Endothelial cell of umbilical vein (primary cell): ENCODE results near the gene TFCP2. TPM values are rescaled to one million over a fixed set of nuclear protein-coding genes. Genes with fewer than 3 reads are reported as not detected.

ENCODE experiments used
- BruUV-seq: library from RNA; stranded (reverse); fragments of 400-500 nt; replicated peaks from 2 replicates; lab custom pipeline; 2021; lab: Mats Ljungman, UMichigan
- CTCF ChIA-PET: fragments of 300-600, 350-600 bp; sonication (Branson Sonifier 250); formaldehyde crosslinking; loops from one replicate; lab custom pipeline; 2021; ENCODE audit warnings: antibody characterized with exemption, inconsistent platforms; lab: Charles Lee
- POLR2A ChIA-PET: fragments of 300-600, 350-600 bp; sonication (Branson Sonifier 250); formaldehyde crosslinking; loops from one replicate; lab custom pipeline; 2021; ENCODE audit warnings: antibody characterized with exemption, inconsistent platforms; lab: Charles Lee
- DNase-seq: peaks from one replicate; pipeline ENCODE4 v3.0.0-alpha.2; 2011; ENCODE audit warnings: low read depth, low spot score
- FAIRE-seq: peaks from 2 replicates; lab custom pipeline; 2011; peaks lifted over from hg19 to GRCh38; lab: Jason Lieb, UNC
- H2AFZ ChIP-seq: 2 replicates; pipeline ENCODE4 v1.6.0; 2012; ENCODE audit warnings: low read depth, low read length, control low read depth, inconsistent platforms
- H3K27ac ChIP-seq: 2 replicates; pipeline ENCODE4 v1.5.1; 2011; ENCODE audit warnings: low read depth, mild to moderate bottlenecking, control low read depth, low read length, moderate library complexity; ENCODE audit not compliant: insufficient read depth
- H3K27me3 ChIP-seq, 2 experiments: 2 replicates each; pipeline versions ENCODE4 v1.6.0 to v1.6.1; 2011; ENCODE audit warnings: low read length in 2 of 2, mixed read lengths in 1 of 2; ENCODE audit not compliant: control insufficient read depth in 2 of 2, insufficient read depth in 2 of 2
- H3K36me3 ChIP-seq, 2 experiments: 2 replicates in 1 of 2; 3 replicates in 1 of 2; pipeline ENCODE4 v1.5.1; 2011; ENCODE audit warnings: low read length in 2 of 2, mild to moderate bottlenecking in 1 of 2, moderate library complexity in 1 of 2; ENCODE audit not compliant: control insufficient read depth in 2 of 2, insufficient read depth in 2 of 2; ENCODE audit errors: extremely low read depth in 1 of 2
- H3K4me1 ChIP-seq: 3 replicates; pipeline ENCODE4 v1.5.1; 2011; ENCODE audit warnings: mild to moderate bottlenecking, low read length; ENCODE audit not compliant: control insufficient read depth, insufficient read depth; ENCODE audit errors: extremely low read depth
- H3K4me2 ChIP-seq: 2 replicates; pipeline ENCODE4 v1.6.1; 2011; ENCODE audit warnings: low read length, control low read depth, mixed read lengths; ENCODE audit not compliant: insufficient read depth
- H3K4me3 ChIP-seq, 3 experiments: fragments of 200-600 bp in 1 of 3; sonication (generic), shearing (Covaris generic) in 1 of 3; replicated peaks in 1 of 3; 2 replicates each; pipeline ENCODE4 v1.5.1; 2011 to 2016; ENCODE audit warnings: control low read depth in 3 of 3, low read length in 3 of 3, mild to moderate bottlenecking in 2 of 3, inconsistent platforms in 1 of 3, low read depth in 1 of 3, moderate library complexity in 1 of 3; ENCODE audit not compliant: insufficient read depth in 1 of 3
- H3K79me2 ChIP-seq: 2 replicates; pipeline ENCODE4 v1.6.0; 2012; ENCODE audit warnings: low read length, inconsistent platforms; ENCODE audit not compliant: control insufficient read depth, insufficient read depth
- H3K9ac ChIP-seq: replicated peaks from 2 replicates; pipeline ENCODE3; 2011; ENCODE audit warnings: low read length, control low read depth; ENCODE audit not compliant: insufficient read depth; ENCODE audit errors: extremely low read depth
- H3K9me1 ChIP-seq: replicated peaks from 3 replicates; pipeline ENCODE4 v1.6.0; 2011; ENCODE audit warnings: mild to moderate bottlenecking, low read length; ENCODE audit not compliant: control insufficient read depth, insufficient read depth; ENCODE audit errors: extremely low read depth
- H3K9me3 ChIP-seq: replicated peaks from 2 replicates; pipeline ENCODE4 v1.5.1; 2012; ENCODE audit warnings: low read length, inconsistent platforms; ENCODE audit not compliant: control insufficient read depth, insufficient read depth
- H4K20me1 ChIP-seq: replicated peaks from 2 replicates; pipeline ENCODE3; 2011; ENCODE audit warnings: mild to moderate bottlenecking, low read length; ENCODE audit not compliant: control insufficient read depth, insufficient read depth; ENCODE audit errors: extremely low read depth
- EZH2 ChIP-seq: IDR thresholded peaks from 2 replicates; pipeline ENCODE4 v1.6.1; 2012; ENCODE audit warnings: borderline replicate concordance, low read depth, mild to moderate bottlenecking, moderate library complexity, low read length, inconsistent platforms; ENCODE audit not compliant: severe bottlenecking
- FOS ChIP-seq: IDR thresholded peaks from 2 replicates; pipeline ENCODE4 v1.6.1; 2011; ENCODE audit warnings: mild to moderate bottlenecking, low read length, moderate library complexity, borderline replicate concordance; ENCODE audit not compliant: insufficient read depth
- GATA2 ChIP-seq: IDR thresholded peaks from 2 replicates; pipeline ENCODE4 v1.7.0; 2011; ENCODE audit warnings: low read depth, mild to moderate bottlenecking, moderate library complexity, mixed read lengths, low read length; ENCODE audit not compliant: insufficient read length, insufficient read depth
- JUN ChIP-seq: IDR thresholded peaks from 2 replicates; pipeline ENCODE4 v1.6.1; 2011; ENCODE audit warnings: borderline replicate concordance, low read depth; ENCODE audit not compliant: insufficient read length, insufficient read depth
- MYC ChIP-seq: IDR thresholded peaks from one replicate; pipeline ENCODE4 v1.6.1; 2011; ENCODE audit warnings: mild to moderate bottlenecking, low read depth, low read length
- POLR2A ChIP-seq: IDR thresholded peaks from 2 replicates; pipeline ENCODE4 v1.6.1; 2012; ENCODE audit warnings: low read depth, mild to moderate bottlenecking, control low read depth, low read length
- POLR2AphosphoS5 ChIP-seq: IDR thresholded peaks from 2 replicates; pipeline ENCODE4 v1.6.1; 2012; ENCODE audit warnings: low read depth, mild to moderate bottlenecking, control low read depth, low read length, moderate library complexity; ENCODE audit not compliant: insufficient read depth
- dilution Hi-C: fragments of 300-500 bp; cut with MboI; formaldehyde crosslinking; loops from one replicate; pipeline ENCODE4 v1.15.0; 2019; ENCODE audit warnings: low sequenced_read_pairs; ENCODE audit not compliant: extremely low pct_ligation_motif_present
- intact Hi-C: fragments of 100-400 bp; cut with micrococcal nuclease; formaldehyde crosslinking; loops from one replicate; pipeline ENCODE4 v1.10.0; 2022
- polyA plus RNA-seq, 4 experiments: library from polyadenylated mRNA; depleted of rRNA in 3 of 4; stranded (reverse) in 3 of 4; unstranded in 1 of 4; fragments of >200 nt; gene quantifications; 2 replicates each; pipeline versions ENCODE4 v1.2.1 to v1.2.3, GENCODE V29; 2011 to 2012; ENCODE audit warnings: missing spikeins in 1 of 4
- total RNA-seq: library from RNA; stranded (reverse); gene quantifications from 2 replicates; pipeline ENCODE4 v1.2.3, GENCODE V29; 2021
- TF ChIP-seq, protein P1 (sequence below): IDR thresholded peaks from 2 replicates; pipeline ENCODE4 v1.6.1; 2011; ENCODE audit not compliant: insufficient read depth, insufficient read length
- TF ChIP-seq, protein P2 (sequence below), 2 donors: IDR thresholded peaks; 1 replicate in 1 of 2; 2 replicates in 1 of 2; pipeline ENCODE4 v1.5.1; 2011; ENCODE audit warnings: low read length in 2 of 2, mild to moderate bottlenecking in 2 of 2, moderate library complexity in 2 of 2, control low read depth in 1 of 2, inconsistent platforms in 1 of 2, low read depth in 1 of 2; ENCODE audit not compliant: insufficient read depth in 1 of 2; ENCODE audit errors: extremely low read depth in 1 of 2

Gene TFCP2
- total and polyA plus RNA-seq, 2 donors (not counting 3 experiments of a cell fraction or from before 2014, with no cell fraction given) = 10.2 to 28.6 TPM

GRCh38 chr12:51216642-51217041, 43.7 kb upstream of the TFCP2 start:
- POLR2A ChIA-PET = interaction anchor here (0.8 to 1.6 kb wide), 2 partner anchors 133 to 691 kb away, joined by 3 to 8 read pairs; partner anchors contain the start of gene CSRNP2
- Histone ChIP-seq H4K20me1 (no peaks in the 10 kb centered on the region), H2AFZ (peak overlapping the region; percentile 43), H3K27ac (no peak overlapping the region), H3K4me2 (peak overlapping the region; percentile 54), H3K9ac (no peak overlapping the region), H3K9me1 (no peaks in the 10 kb centered on the region), H3K9me3 (no peaks in the 10 kb centered on the region), H3K27me3 (no peaks in the 10 kb centered on the region), H3K4me3 (peak overlapping the region in 2 of 3 experiments; percentile 60 to 89), H3K36me3 (no peaks in the 10 kb centered on the region), H3K4me1 (peaks cover 16% of the 10 kb centered on the region), H3K79me2 (no peaks in the 10 kb centered on the region)
- CTCF ChIA-PET = interaction anchor here (0.9 to 2.4 kb wide), 8 partner anchors 12 to 125 kb away, joined by 3 to 27 read pairs (median 6); partner anchors contain the start of gene SMAGP
- BruUV-seq = no TSS peak
- dilution Hi-C loops = no loop called here
- FAIRE-seq (no peak), DNase-seq (no peak)
- intact Hi-C loops = loop anchor here (5.0 kb wide), 2 partner anchors 56 to 134 kb away; partner anchors contain the start of genes CSRNP2 and SMAGP
- TF ChIP-seq JUN = no peak
- no peak for TF ChIP-seq MYC
- TF ChIP-seq, protein P1, sequence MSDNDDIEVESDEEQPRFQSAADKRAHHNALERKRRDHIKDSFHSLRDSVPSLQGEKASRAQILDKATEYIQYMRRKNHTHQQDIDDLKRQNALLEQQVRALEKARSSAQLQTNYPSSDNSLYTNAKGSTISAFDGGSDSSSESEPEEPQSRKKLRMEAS = no peak
- no peak for TF ChIP-seq POLR2AphosphoS5
- TF ChIP-seq, protein P2, sequence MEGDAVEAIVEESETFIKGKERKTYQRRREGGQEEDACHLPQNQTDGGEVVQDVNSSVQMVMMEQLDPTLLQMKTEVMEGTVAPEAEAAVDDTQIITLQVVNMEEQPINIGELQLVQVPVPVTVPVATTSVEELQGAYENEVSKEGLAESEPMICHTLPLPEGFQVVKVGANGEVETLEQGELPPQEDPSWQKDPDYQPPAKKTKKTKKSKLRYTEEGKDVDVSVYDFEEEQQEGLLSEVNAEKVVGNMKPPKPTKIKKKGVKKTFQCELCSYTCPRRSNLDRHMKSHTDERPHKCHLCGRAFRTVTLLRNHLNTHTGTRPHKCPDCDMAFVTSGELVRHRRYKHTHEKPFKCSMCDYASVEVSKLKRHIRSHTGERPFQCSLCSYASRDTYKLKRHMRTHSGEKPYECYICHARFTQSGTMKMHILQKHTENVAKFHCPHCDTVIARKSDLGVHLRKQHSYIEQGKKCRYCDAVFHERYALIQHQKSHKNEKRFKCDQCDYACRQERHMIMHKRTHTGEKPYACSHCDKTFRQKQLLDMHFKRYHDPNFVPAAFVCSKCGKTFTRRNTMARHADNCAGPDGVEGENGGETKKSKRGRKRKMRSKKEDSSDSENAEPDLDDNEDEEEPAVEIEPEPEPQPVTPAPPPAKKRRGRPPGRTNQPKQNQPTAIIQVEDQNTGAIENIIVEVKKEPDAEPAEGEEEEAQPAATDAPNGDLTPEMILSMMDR (IDR thresholded peaks at IDR 0.05; ENCODE audit: extremely low read depth in 1 of 2, insufficient read depth in 1 of 2, low read depth in 1 of 2, low read length in 2 of 2) = no peak
- no peak for TF ChIP-seq GATA2
- TF ChIP-seq EZH2 = no peak
- no peak for TF ChIP-seq FOS
- TF ChIP-seq POLR2A = no peak
